D341Med (cell line): Measurements from ENCODE around the gene FGF16.
"Not testable (repeated sequence)": the region's sequence is repeated elsewhere in the genome, so short reads cannot be mapped to it uniquely, and the experiment has no call there.

Experiments
- DNase-seq: peaks from one replicate; pipeline ENCODE4 v3.0.0; 2012; ENCODE audit warnings: low spot score

FGF16 gene

DNA sequence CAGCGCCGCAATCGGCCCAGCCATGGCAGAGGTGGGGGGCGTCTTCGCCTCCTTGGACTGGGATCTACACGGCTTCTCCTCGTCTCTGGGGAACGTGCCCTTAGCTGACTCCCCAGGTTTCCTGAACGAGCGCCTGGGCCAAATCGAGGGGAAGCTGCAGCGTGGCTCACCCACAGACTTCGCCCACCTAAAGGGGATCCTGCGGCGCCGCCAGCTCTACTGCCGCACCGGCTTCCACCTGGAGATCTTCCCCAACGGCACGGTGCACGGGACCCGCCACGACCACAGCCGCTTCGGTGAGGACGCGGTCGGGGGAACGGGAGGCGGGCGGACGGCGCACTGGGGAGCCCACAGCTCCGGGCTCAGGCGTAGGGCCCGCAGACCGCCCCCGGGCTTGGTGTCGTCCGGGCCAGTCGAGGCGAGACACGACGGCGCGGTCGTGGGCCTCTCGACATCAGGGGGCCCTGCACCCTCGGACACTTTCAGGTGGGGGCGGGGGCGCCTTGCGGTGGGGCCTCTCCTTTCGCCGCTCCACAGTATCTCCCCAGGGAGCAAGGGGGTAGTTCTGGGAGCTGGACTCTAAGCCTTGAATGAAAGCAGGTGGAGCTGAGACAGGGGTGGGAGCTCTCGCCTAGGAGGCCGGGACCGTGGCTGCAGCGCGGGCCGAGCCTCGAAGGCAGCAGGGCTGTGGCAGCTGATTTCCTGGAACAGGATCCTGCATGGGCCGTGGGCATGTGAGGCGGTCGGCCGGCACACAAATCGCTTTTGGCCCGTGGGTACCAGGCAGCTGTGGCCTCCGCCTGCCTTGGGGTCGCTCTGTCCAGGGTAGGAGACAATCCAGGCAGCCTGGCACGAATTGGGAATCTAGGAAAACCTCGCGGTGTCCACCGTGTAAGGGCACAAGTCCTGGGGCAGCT is 722 bp downstream of the FGF16 start:
- DNase-seq, result no peak

- no peak for DNase-seq
These were observed 3.2 kb downstream of the FGF16 start for GRCh38 chrX:77450415-77450814.

- no peak for DNase-seq
These were observed 3.8 kb downstream of the FGF16 start for GRCh38 chrX:77450996-77451395.

GRCh38 chrX:77453190-77453589 is 6.0 kb downstream of the FGF16 start:
- DNase-seq, result no peak

- DNase-seq, result no peak
These were observed 8.2 kb downstream of the FGF16 start for GRCh38 chrX:77455437-77455836.

DNA sequence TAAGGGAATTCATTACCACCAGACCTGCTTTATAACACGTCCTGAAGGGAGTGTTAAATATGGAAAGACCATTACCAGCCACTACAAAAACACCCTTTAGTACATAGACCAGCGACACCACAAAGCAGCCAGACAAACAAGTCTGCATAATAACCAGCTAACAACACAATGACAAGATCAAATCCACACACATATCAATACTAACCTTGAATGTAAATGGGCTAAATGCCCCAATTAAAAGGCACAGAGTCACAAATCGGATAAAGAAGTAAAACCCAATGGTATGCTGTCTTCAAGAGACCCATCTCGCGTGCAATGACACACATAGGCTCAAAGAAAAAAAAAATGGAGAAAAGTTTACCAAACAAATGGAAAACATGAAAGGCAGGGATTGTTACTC is 36.9 kb downstream of the FGF16 start:
- DNase-seq, result no peak

GRCh38 chrX:77493677-77494553 is 46.7 kb downstream of the FGF16 start:
- DNase-seq, result peak; percentile 66

DNA sequence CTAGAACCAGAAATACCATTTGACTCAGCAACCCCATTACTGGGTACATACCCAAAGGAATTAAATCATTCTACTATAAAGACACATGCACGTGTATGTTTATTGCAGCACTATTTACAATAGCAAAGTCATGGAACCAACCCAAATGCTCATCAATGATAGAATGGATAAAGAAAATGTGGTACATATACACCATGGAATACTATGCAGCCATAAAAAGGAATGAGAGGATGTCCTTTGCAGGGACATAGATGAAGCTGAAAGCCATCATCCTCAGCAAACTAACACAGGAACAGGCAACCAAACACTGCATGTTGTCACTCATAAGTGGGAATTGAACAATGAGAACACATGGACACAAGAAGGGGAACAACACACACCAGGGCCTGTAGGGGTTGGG is 53.0 kb downstream of the FGF16 start:
- DNase-seq, result not testable (repeated sequence)

GRCh38 chrX:77502951-77503525 is 55.8 kb downstream of the FGF16 start:
- no peak for DNase-seq

- DNase-seq, result no peak
These were observed 58.0 kb downstream of the FGF16 start for GRCh38 chrX:77505227-77505626.
